SK-N-SH treated with all-trans-retinoic acid at 6 μM for 48 hours (cell line): ENCODE results near the gene APBB1.

Experiments
- ATAC-seq: fragments of 200-7000 bp; cut with Tn5 transposase; 3 replicates; pipeline ENCODE4 v1.9.1; 2020; ENCODE audit warnings: mild to moderate bottlenecking, moderate library complexity
- TCF4 ChIP-seq: fragments of 250-450 bp; sonication (Bioruptor Pico); IDR thresholded peaks from 2 replicates; pipeline ENCODE4 v1.8.0; 2021; ENCODE audit warnings: mild to moderate bottlenecking, moderate library complexity, borderline replicate concordance
- TOX ChIP-seq: fragments of 250-450 bp; sonication (Bioruptor Pico); IDR thresholded peaks from 2 replicates; pipeline ENCODE4 v1.8.0; 2021; ENCODE audit warnings: mild to moderate bottlenecking, moderate library complexity, borderline replicate concordance
- ZNF70 ChIP-seq: fragments of 450-650 bp; formaldehyde crosslinking; IDR thresholded peaks from 2 replicates; pipeline ENCODE4 v1.5.0; 2020; ENCODE audit warnings: mild to moderate bottlenecking, moderate library complexity

The APBB1 gene

DNA sequence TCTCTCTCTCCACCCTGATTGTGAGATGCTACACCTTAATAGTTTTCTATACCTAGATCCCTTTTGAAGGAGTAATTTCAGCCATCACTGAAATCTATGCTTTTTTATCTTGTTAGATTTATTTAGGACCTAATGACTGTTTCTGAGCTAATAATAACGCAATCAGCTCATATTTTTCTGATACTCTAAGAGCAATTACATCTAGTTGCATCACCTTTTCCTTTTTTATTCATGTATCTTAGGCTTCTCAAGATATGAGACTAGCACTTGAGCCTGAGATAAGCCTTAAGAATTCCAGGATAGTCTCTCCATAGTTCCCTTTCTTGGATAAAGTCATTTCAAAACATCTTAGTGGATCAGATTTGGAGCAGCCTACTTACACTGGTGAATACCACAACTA is 73.5 kb downstream of the APBB1 start:
- no peak for TF ChIP-seq TCF4 (CRISPR knock-in tag)
- no peak for TF ChIP-seq TOX (CRISPR knock-in tag)
- no peak for TF ChIP-seq ZNF70 (CRISPR knock-in tag)
- ATAC-seq: no peak
